HG02852 (cell line): Measurements from ENCODE around the gene SLAIN1.

Experiments used
- ATAC-seq: cut with Tn5 transposase; IDR thresholded peaks from one replicate; pipeline ENCODE4 v1.9.1; 2021; ENCODE audit warnings: mild to moderate bottlenecking, moderate library complexity; ENCODE audit not compliant: unreplicated experiment

The SLAIN1 gene

DNA sequence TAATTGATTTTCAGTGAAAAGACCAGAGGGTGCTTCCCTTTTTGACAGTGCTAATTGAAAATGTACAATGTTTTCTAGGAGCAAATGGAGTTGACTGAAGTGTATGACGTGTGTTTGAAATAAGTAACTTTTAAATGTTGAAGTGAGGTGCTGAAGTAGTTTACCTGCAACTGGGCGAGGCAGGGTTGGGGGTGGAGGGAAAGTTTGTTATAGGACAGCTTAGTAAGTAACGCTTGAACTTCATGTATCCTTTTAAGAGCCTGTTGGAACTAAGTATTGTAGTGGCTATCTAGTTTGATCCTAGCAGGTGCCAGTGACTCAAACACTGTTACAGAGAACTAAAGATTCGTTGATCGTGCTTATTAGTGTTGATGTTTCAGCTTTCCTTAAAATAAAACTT lies 5.9 kb downstream of the SLAIN1 start:
- no peak for ATAC-seq

DNA sequence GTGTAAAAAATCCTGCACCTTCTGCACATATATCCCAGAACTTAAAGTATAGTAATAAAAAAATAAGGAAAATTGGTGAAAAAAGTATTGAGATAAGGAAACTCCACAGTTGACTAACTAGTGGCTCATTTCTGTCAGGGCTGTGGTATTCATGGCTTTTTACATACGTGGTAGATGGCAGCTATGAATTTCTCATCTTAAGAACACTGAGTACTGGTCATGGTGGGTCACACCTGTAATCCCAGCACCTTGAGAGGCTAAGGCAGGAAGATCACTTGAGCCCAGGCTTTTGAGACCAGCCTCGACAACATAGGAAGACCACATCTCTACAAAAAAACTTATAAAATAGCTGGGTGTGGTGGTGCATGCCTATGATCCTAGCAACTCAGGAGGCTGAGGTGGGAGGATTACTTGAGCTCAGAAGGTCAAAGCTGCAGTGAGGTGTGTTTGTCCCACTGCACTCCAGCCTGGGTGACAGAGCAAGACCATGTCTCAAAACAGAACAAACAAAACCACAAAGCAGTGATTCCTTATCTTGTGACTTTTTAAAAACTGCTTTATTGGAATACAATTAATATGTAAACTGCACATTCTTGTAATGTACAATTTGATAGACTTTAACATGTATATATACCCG lies 16.8 kb downstream of the SLAIN1 start:
- peak; percentile 38 for ATAC-seq

DNA sequence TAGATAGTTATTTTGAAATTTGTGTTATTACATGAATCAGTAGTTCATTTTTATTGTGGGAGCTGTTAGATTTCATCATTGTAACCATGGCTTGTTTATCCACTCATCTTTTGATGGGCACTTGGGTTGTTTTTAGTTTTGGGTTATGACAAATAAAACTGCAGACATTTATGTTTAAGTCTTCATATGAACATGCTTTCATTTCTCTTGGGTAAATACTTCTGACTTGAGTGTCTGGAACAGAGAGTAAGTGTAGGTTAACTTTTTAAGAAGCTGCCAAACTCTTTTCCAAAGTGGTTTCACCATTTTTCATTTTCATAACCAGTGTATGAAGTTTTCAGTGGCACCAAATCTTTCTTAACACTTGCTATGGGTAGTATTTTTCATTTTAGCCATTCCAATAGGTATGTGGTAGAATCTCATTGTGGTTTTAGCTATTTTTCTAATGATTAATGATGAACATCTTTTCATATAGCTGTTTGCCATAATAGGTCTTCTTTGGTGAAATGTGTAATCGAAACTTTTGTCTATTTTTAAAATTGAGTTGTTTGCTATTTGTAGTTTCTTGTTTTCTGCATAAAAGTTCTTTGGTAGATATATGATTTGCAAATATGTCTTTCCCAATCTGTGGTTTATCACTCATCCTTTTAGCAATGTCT lies 17.9 kb downstream of the SLAIN1 start:
- ATAC-seq: no peak

DNA sequence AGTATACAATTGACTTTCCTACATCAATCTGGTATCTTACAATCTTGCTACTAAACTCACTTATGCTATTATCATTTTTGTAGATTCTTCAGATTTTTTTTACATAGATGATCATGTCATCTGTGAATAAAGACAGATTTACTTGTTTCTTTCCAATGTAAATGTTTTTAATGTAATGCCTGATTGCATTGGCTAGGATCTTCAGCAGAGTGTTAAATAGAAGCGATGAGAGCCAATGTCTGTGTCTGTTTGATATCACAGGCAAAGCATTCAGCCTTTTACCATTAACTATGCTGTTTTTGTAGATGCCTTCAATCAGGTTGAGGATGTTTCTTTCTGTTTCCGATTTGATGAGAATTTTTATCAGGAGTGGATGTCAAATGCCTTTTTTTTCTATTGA lies 19.2 kb downstream of the SLAIN1 start:
- ATAC-seq: no peak

DNA sequence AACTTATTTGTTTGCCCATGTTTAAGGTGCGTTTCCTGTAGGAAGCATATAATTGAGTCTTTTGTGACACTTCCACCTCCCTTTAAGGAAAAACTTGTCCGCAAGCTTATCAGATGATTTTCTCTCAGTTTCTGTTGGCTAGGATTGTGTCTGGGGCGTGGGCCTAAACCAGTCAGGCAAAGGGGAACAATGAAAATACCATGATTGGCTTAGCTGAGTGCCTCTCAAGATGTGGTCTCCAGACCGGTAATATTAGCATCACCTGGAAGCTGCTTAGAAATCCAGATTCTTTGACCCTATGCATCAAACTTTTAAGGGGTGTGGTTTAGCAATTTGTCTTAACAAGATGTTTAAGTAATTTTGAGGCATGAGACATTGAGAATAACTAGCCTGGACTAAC lies 20.0 kb downstream of the SLAIN1 start:
- ATAC-seq: no peak

DNA sequence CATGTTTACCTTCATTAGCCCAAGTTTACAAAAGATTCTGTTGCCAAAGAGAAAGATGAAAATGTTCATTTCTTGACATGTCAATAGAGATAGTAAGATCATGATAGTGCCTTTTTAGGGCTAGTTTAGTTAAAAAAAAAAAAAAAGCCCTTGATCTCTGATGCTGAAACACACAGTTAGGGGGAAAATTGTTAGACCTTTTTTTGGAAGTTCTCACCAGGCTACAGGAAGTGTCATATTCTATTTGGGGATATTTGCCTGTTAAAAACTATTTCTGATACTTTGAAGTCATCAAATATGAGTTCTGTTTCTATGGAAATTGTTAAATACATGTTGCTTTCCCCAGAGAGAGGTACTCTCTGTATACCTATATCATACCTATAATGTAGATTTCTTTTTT lies 21.6 kb downstream of the SLAIN1 start:
- ATAC-seq: no peak

DNA sequence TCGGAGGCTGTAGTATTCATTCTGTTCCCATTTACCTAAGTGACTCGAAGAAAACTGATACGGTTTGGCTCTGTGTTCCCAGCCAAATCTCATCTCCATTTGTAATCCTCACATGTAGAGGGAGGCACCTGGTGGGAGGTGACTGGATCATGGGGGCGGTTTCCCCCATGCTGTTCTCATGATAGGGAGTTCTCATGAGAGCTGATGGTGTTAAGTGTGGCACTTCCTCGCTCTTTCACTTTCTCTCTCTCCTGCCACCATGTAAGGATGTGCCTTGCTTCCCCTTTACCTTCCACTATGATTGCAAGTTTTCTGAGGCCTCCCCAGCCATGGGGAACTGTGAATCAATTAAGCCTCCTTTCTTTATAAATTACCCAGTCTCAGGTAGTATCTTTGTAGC lies 23.5 kb downstream of the SLAIN1 start:
- peak; percentile 29 for ATAC-seq

DNA sequence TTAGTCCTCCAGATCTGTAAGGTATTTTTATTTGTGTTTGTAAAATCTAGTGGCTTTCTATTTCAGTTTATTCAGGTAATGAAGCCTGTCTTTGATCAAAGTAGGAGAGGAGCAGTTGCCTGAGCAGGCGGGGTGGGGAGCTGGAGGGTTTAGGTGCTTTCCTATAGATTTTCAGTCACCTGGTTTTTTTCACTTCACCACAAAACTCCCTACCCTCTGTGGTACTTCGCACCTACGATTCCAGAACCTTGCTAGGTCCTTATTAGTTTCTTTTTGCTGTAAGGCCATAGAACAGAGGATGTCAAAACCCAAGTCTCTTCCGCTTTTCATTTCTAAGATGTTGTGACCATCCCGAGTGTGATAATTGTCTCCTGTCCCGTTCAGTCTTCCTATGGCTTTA lies 26.6 kb downstream of the SLAIN1 start:
- peak; percentile 65 for ATAC-seq

DNA sequence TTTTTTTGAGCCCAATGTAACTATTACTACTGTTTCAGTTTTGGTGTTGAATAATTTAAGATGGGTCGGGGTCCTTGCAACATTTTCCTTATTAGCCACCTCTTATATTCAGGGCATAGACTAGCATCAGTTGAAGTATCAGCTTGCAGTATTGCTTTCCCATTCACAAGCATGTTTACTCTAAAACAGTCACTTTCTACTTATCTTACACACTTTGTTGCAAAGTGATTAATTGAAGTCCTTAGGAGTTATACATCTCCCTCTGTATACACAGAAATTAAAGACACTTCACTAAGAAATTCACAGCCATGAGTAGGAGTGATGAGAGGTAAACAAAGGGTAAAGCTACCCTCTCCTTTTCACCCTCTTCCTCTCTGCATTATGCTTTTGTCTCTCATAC lies 27.6 kb downstream of the SLAIN1 start:
- ATAC-seq: no peak

DNA sequence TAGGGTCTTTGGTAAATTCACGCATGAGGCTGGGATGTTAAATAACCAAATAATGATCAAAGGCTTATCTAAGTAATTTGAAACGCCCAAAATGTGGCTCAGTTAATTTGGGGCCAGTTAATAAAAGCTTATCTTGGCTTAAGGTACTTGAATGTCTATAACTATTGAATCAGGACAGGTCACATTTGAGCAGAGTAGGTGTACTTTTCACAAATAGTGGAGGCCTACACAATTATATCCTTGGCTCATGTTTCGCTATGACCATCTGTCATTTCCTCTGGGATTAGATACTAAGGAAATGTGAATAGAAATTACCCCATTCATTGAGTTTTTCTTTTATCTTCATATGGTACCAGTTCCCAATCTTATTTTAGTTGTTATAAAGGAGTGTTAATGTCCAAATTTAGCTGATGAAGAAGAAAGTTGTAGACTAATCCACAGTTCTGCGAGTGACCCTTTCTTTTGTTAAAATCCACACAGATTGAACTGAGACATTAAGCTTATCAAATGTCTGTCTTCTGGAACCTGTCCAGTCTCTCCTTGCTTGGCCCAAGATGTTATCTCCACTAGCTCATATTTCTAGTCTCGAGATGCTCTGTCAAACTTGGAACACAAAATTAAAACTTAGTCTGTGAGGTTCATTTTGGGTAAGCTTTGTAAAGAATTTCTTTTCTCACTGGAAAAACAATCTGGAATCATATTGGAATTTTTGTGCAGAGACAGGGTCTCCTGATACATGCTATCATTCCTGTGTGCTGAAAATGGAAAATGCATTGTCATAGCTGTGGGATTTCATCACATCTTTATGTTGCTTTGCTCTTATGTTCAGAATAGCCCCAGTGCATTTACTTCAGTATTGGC lies 31.0 kb downstream of the SLAIN1 start:
- no peak for ATAC-seq

DNA sequence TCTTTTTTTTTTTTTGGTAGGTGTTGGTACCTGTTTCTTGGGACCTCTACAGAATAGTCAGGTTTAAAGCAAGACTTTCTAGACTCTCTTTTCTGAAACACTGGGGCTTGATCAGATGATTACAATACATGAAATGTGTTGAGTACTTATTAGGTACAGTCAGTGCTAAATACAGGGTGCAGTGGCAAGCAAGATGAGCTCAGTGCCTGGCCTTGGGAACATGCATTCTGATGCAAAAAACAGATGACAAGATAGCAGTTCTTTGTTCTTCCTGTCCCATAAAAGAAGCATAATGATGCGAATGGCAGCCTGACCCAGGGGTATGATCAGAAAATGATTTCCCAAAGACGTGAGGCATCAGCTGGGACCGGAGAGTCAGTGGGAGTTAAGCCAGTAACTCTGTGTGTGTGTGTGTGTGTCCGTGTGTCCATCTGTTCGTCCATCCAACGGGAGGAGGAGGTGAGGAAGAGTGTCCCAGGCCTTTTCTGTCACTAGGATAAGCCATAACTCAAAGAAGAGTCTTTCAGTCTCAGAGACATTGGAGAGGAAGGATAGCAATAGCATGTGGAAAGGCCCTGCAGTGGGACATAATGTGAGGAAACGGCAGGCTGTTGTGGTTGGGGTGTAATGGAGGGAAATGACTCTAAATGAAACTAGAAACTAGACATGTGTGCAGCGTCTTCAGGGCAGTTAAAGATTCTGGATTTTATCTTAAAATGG lies 32.2 kb downstream of the SLAIN1 start:
- peak; percentile 99 for ATAC-seq

DNA sequence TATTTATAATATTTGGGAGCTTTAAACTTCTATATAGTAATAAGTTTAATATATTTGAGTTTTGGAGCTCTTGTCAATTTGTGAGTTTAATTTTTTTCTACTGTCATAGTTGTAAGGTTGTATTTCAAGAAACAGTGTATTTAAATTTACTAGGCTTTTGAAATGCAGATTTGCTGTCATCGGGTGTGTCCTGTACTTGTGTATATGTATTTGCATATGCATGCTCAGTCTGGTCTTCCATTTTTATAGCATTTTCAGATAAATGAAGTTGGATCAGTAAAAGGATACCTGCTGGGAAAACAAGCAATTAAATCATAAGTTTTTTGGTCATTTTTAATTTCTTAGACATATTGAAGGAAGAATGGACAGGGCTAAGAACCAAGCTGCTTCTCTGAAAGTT lies 33.1 kb downstream of the SLAIN1 start:
- no peak for ATAC-seq

DNA sequence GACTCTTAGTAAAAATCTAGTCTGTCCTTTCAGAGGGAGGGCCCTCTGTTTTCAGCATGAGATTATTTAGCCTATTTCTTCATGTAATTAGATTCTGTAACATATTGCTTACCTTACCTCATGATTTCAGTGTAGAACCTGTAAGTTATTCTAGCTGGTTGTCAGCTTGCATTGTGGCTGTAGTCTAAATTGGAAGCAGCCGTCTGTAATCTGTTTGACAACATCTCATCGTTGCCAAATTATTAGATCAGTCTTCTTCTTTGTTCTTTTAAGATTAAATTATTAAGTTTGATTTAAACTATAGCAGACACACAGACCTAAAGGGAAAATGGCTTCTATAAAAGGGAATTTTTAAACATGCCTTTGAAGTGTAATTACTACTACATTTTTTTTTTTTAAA lies 34.8 kb downstream of the SLAIN1 start:
- ATAC-seq: no peak

DNA sequence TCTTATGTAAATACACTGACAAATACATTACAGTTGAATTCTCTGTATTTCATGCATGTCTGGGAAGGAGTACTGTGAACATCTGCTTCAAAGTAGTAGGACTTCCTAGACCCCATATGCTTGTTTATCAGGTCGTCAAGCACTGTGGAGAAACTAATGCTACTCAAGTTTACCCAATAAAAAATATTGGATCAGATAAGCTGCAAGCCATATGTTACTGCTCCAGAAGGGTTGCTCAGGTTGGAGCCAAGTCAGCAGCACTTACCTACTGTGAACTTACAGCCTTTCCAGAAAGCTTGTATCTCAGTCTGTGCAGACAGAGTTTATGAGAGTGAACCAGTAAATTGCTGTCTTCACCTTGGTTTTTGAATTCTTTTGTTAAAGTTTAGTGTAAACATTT lies 36.2 kb downstream of the SLAIN1 start:
- no peak for ATAC-seq

DNA sequence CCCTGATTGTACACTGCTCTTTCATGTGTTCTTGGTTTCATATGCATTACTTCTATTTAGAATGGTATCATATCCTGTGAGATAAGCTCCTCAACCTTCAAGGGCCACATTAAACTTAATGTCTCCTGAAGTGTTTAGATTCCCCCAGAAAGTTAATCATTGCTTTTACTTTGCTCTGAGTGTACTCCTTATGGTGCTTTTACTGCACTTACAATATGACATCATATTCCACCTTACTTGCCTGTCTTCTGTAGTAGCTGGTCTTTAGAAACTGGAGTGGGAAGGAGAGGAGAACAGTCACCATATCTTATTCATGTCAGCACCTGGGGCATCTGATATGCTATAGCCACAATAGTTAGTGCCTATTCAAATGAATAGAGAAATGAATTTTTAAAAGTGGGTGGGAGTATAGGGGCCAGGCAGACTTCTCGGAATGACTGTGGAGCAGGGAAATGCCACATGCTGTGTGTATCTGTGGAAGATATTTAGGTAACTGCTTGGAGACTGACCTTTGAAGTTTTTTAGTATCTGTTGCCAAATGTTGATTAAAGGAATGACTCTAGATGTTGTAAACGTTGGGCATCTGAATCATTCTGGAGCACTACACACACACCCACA lies 40.2 kb downstream of the SLAIN1 start:
- peak; percentile 90 for ATAC-seq

DNA sequence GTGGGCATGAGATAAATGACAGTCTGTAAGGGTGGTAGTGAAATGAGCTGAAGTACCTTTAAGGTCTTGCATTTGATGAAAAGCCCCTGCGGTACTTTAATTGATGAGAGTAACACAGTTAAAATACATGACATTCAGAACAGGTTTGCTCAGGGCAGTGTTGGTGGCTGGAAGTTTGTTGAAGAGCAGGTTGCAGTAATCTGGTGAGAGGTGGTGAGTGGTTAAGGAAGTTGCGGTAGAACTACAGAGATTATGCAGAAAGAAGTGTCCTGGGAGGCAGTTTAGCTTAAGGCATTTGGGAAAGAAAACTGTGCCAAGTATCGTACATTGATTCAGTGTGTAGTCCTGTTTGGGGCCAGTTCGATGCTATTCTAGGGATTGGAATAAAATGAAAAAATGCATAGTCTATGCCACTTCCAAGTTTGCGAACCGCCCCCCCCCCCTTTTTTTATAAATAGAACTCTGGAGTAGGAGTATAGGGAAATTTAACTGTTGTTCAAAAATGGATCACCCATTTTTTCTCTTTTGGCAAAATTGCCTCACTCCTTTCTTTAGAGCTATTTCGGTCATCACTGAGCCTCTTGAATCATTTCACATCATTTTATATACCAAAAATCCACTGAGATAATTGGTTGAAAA lies 42.7 kb downstream of the SLAIN1 start:
- ATAC-seq: no peak

DNA sequence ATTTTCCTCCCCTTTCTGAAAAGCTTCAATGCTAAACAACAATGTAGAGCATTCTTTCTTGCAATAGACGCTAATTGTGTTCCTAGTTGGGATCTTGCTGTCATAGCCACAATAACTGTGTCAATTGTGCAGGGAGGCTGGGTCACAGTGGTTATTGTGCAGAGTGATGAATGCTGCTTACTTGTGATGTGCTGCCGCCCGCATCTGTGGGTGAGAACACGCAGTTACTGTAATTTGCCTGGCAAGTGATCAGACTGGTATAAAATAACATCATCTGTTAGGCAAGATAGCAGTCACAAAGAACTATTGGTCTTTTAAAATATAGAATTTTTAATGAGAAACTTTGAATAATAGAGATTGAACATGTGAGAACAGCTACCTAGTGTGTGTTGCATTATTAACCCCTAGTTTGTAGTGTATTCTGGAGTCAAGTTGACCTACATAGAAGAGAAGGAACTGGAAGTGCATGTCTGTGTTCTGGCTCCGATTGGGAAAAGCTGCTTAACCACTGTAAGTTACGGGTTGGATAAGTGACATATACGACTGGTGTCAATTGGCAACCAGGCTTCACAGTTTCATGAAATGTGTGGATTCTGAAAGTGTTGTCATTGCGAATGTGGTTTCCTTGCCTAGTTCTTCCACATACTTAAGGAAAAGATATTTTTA lies 43.6 kb downstream of the SLAIN1 start:
- ATAC-seq: no peak

DNA sequence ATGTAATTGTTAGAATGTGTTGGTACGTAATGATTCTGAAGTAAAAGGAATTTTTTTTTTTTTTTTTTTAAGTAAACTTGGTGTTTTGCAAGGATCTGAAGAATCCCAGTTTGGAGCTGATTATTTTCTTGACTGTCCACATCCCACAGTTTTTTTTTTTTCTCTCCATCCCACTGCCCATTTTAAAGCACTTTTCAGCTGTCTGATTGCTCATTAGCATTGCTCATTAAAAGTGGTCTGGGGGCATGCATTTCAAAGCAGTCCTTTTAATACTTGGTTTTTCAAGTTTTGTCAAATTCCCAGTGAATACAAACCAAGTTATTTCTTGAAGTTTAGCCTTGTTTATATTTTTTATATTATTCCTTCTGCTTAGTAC lies 44.1 kb downstream of the SLAIN1 start:
- no peak for ATAC-seq

DNA sequence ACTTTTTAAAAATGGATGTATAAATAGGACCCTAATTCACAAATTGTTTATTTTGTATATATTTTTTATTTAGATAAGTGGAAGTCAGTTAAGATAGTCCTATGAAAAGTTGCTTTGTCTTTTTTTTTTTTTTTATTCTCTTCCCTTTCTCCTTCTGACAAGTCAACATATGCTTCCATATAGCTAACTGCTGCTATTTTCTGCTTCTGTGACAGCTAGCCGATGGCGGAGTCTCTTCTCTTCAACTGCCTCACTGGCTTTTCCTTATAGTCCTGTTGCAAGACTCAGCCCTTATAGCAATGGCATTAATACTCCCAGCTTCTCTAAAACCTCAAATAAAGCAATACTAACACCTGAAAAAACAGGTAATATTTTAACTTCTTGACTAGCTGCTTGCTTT lies 45.3 kb downstream of the SLAIN1 start:
- ATAC-seq: no peak

DNA sequence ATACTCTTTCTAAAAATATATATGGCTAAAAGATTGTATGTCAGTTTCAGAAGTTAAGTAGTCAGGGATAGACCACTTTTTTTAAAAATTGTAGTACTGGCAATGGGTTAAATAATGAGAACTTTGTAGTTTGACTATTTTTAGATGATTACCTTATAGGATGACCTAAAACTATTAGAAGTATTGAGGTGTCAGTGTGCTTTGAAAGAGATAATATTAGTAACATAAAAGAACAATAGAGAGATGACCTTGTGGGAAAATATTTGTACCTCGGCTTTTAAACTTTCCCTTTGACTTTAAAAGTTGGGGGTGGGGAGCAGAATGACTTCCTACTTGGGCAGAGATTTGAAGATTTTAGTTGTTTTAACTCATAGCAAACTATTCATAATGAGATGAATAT lies 48.3 kb downstream of the SLAIN1 start:
- no peak for ATAC-seq
